ENCODE measurements around the gene IARS1.

IARS1 gene

DNA sequence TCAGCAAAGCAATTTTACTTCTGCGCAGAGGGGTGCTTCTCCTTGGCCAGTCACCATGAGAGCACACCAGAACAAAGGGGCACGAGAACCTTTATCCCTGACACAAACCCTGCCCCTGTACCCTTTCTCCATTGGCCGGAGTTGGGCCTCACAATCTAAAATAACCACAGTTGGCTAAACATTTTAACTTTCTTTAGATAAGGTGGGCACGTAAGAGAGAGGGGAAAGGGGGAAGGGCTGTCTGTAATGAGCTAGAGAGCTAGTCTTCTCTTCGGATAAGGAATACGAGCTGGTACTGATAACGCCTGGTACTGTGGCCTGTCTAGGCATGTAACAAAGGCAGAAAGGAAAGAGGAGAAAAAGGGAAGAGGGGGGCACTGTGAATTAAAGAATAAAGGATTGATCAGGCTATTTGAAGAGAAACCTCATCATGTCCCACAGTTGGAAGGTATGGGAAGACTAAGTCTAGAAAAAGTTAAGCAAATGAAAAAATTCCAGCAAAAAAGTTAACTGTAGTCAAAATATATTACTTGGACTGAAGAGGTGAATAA lies 1.8 kb upstream of the IARS1 start:
- DNase-seq: no peak

DNA sequence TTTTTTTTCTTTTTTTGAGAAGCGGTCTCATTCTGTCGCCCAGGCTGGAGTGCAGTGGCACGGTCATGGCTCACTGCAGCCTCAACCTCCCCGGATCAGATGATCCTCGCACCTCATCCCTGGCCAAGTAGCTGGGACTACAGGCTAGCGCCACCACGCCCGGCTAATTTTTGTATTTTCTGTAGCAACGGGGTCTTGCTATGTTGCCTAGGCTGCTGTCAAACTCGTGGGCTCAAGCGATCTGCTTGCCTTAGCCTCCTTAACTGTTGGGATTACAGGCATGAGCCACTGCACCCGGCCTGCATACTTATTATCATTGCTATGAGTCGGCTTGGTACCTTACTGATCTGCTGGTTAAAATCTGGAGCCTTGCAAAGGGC lies 790 bp upstream of the IARS1 start:
- DNase-seq: no peak

DNA sequence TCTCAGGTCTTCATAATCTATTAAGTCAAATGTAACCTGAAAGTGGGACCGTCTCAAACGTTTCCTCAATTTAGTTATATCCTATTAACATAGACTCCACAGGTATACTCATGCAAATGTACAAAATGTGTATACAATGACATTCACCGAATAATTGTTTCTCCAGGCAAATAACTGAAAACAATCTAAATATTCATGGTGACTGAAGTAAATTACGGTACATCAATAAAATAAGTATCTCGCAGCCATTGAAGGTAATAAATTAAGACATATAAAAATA lies 482 bp downstream of the IARS1 start:
- no peak for DNase-seq

DNA sequence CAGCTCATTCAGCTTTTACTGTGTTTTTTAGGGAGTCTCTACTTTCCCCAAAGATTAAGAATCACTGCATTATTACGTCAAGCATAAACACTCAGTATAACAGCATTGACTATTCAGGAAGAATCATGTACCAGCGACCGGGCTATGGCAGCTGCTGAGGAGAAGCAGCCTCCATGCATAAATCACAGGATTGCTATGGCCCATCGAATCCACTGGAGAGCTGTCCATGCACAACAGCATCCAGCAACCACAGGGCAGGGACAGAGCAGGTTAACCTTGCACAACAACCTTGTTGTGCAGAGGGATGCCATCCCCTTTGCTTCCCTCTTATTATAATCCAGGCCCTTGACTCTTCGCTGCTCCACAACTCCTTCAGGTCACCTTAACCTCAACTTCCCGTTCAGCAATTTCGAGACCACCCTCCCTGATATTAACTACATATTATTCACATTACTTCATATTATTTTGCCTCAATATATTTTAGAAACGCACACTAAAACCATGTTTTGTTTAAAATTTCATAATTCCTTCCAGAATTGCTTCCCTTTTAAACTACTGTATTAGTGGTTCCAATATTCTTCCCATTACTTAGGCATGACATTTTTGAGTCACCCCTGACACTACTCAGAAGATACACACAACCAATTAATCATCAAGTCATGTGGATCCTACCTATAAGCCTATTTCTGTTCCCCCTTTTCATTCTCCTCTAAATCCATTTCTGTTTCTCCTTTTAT lies 991 bp downstream of the IARS1 start:
- no peak for DNase-seq

DNA sequence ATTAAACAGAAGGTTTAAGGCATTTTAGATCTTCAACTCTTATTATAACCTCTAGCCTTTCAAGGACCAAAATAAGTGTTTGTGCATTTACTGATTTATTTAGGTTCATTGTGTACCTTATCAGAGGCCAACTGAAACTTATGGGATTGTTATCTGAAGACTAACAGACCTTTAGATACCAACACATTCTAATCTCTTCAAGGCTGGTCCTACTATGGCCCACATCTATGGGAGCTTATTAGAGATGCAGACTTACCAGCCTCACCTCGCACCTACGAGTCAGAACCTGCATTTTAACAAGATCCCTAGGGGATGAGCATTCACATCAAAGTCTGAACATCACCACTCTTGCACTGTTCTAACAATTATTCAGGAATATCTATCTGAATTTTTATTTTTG lies 1.9 kb downstream of the IARS1 start:
- DNase-seq: no peak

DNA sequence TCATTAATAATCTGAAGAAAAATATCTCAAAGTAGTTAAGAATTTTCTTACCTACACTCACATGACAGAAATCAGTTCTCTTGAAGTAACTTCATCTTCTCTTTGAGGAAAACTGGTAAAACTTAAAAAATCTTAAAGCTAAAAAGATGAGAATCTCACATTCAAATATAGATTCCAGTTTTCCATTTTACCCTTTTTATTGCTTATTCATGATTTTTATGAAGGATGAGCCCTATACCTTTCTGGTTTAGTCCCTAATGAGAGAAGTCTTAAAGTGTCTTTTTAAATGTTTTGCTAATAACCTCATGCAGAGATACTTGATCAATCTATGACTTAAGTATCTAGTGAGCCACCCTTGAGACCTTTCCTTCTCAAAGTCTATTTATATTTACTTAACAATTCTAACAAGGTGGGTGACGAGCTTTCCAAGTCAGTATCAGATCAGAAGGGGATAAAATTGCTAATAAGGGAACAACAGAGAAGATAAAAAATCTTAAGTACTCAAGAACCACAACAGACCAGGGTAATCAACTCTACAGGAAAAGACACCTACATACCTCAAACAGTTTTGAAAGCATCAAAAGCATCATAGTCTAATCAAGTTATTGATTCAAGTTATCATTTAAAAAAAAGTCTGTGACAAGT lies 2.6 kb downstream of the IARS1 start:
- DNase-seq: no peak

DNA sequence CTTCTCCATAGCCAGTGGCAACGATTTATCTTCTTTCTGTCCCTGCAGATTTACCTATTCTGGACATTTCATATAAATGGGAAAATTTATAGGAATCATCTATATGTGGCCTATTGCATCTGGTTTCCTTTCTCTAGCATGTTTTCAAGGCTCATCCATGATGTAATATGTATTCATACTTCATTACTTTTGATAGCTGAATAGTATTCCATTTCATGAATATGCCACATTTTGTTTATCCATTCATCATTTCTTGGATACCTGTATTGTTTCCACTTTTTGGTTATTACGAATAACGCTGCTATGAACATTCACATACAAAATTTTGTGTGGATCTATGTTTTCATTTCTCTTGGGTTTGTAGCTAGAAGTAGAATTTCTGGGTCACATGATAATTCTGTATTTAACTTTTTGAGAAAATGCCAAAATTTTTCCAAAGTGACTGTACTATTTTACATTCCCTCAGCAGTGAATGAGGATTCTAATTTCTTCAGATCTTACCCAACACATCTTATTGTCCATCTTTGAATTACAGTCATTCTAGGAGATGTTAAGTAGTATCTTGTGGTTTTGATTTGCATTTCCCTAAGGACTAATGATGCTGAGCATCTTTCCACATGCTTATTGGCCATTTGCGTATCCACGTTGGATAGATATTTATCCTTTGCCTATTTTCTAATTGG lies 3.6 kb downstream of the IARS1 start:
- DNase-seq: no peak

DNA sequence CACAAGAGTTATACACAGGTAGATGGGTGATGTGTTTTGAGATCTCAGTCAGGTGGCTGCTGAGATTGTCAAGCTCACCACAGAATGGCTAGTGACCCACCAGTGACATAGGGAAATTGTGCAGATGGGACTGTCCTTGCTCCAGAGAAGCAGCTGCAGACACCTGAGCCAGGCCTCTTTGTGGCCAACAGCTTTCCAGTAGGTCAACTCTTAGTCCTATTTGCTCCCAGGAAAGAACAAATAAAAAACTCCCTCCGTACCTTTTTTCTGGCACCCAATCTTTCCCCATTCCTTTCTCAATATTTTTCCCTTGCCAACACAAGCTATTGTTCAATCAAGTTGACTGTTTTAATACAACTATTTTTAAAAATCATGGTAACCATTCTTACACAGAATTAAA lies 14.2 kb downstream of the IARS1 start:
- DNase-seq: no peak

DNA sequence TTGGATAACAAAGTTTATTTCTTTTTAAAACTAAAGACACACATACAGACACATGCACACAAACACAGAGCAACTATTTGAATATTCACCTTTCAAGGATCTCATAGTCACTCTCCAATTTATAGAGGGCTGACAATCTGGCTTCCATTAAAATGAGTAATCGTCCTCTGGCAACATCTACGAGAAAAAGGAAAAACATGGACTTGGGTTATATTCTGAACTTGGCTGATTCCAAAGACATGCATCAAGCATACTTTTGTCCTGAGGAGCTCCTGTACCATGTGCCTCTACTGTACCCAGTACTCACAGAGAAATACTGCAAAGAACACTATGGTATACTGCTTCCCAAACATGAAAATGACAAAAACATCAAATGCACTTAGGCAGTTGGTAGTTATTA lies 15.4 kb downstream of the IARS1 start:
- DNase-seq: no peak

DNA sequence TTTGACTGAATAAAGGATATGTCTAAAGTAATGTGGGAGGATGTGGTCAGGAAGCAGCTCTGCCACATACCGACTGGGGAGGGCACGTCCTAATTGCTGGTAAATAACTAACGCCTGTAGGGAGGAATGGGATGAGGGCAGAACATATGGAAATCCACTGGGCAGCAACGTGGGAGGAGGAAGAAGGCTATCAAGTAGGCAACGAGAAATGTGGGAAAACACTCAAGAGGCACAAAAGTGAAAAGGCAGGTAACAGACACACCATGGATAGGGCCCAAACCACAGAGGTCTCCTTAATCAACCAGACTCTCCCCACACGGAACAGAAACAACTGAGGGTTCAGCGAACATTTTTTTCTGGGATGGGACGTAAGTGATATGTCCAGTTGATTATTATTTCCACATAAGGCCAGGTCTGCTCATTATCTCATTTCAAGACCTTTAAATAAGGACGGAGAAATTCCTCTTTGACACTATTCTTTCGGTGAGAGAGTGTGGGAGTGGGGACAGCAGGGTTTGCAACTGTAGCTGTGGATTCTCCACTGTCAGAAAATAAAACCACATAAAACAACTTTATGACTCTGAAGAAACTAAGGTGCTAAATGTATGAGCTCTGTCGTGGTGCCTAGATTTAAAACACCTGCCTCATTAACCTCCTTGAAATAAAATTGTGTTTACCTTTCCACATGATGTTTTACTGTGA lies 17.0 kb downstream of the IARS1 start:
- no peak for DNase-seq

DNA sequence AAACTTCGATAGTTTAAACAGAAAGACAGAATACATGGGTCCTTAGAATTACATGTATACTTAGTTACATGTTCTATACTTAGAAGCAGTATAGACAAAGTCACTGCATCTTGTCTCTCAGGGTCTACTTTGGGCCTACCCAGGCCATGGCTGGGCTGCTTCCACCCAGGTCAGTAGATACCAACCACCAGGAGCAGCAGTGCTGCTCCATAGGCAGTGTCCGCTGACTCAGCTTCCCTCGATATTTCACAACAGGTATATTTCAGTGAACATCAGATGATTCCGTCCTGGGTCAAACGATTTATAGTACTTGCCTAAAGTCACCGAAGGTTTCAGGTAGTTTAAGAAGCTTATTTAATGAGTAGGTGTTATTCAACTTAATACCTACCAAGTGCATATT lies 18.0 kb downstream of the IARS1 start:
- DNase-seq: no peak

DNA sequence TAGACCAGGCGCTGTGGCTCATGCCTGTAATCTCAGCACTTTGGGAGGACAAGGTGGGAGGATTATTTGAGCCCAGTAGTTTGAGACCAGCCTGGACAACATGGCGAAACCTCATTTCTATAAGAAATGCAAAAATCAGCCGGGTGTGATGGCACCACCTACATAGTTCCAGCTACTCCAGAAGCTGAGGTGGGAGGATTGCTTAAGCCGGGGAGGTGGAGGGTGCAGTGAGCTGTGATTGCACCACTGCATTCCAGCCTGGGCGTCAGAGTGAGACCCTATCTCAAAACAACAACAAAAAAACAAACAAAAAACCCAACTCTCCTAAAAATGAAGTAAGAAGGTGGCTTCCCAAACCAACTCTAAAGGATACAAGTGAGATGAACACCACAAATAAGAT lies 23.0 kb downstream of the IARS1 start:
- DNase-seq: no peak

DNA sequence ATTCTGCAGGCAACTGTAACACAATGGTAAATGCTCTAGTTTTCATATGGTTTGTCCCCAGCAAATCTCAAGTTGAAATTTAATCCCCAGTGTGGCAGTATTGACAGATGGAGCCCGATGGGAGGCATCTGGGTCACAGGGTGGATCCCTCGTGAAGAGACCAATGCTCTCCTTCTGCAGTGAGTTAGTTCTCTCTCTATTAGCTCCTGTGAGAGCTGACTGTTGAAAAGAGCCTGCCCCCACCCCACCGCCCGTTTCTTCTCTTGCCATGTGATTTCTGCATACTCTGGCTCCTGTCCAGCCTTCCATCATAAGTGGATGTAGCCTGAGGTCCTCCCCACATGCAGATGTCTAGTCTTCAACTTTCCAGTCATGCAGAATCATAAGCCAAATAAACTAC lies 27.0 kb downstream of the IARS1 start:
- no peak for DNase-seq

DNA sequence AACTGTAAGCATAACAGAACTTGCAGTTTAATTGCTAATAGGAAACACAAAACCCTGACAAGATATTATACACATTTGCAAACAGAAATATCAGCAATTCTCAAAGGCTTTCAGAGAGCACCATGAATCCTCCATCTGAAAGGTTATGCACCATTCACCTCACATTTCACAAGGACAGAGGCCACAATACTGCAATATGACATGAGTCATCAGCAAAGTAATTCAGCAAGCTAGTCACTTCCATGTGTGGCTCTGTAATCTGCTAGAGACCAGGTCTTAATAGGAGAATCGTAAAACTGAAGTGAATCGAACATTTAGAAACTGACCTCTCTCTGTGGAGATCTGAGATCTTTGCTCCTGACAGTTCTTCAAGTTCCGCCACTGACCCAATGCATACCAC lies 28.3 kb downstream of the IARS1 start:
- DNase-seq: no peak

DNA sequence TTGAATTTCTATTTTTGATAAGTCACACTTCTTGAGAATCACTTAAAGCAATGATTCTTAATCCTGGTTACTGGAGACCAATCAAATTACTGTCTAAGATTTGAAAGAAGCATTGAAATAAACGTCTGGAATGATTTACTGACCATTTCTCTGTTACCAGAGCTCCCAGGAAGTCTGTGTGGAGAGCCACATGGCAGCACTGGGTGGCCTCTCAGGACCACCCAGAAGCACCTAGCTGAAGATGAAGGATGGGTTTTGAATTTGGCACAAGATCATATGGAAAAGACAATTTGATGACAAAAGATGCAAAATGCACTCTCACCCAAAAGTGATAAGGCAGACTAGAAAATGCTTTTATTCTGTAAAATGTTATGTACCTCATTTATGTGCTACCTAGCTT lies 30.4 kb downstream of the IARS1 start:
- DNase-seq: no peak

DNA sequence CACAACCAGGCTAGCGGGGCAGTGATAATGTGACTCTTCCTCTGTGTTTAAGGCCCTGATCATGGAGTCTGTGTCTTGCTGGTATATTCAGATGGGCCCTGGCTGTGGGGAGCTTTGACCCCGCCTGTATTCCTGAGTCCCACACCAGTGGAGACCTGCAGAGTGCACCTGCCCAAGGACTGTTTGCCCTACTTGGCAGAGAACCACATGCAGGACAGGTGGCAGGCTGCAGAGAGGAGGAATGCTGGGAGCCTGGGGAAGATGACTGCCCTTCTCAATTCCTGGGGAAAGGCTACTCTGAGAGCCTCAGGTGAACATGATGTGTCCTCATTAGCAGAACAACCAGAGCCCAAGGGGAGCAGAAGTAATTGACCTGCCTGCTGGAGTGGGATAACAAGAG lies 36.2 kb downstream of the IARS1 start:
- DNase-seq: no peak

DNA sequence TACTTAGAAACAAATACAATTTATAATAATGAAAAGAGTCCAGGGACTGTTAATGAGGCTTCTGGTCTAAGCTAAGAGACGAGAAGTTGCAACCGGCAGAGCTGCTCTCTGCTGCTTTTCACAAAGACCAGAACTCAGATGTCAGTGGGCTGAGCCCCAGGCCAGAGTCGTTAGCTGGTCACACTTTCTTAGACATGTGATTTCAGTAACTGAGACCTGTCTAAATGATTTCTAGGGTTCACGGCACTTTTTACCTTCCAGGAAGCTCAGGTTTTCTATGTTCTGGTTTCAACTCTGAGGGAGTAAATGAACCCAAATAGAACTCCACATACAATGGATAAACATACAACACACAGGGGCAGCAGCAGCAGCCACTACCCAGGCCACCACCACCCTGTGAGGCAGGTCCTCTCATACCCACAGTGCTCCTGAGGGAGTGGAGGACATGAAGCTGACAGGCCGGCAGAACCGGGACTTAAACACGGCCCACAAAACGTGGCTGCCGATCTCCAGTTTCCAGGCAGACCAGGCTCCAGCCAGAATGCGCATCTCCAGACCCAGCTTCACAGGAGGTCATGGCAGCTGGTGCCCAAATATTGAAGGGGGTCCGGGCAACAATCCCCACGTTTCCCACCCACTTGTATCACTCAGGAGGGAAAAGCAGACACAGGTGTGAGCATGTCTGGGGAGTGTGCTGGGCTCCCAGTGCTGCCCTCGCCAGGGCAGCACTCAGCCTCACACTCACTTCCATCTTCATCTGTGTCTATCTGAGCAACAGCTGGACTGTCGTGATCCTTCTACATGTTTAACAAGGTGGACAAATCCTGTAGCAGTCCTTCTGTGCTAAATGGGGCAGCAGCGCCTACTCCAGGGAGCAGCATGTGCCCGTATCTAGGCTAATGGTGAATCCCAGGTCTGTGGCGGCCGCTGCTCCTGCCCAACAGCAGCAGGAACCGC lies 38.8 kb downstream of the IARS1 start:
- DNase-seq: no peak

DNA sequence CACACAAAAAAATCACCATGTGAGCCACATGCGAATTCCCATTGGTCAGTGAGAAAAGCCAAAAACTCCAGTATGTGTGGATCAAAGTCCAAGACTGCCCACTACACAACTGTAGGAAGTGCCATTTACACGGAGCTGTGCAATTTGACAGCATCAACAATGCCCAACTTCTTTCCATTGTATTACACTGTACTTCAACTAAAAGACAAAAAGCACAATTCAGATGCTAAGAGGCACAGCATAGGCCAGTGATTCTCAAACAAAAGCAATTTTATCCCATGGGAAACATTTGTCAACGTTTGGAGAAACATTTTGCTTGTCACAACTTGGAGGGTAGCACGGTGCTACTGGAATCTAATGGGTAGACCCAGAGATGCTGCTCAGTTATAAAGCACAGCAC lies 39.8 kb downstream of the IARS1 start:
- no peak for DNase-seq

DNA sequence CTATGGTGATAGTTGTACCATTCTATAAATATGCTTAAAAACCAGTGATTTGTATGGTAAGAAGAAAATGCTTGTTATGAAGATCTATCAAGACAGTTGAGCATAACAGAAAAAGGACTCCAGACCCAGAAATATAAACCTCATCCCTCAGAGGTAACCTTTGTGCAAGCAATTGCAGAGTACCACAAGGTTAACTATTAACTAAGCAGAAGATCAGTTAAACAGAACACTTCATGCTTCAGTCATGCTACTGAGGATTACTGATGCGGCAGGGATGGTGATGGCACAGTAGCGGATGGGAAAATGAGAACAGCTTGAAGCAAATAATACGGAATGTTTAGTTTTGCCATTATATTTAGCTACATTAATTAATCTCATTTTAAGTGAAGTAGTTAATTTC lies 45.5 kb downstream of the IARS1 start:
- no peak for DNase-seq

DNA sequence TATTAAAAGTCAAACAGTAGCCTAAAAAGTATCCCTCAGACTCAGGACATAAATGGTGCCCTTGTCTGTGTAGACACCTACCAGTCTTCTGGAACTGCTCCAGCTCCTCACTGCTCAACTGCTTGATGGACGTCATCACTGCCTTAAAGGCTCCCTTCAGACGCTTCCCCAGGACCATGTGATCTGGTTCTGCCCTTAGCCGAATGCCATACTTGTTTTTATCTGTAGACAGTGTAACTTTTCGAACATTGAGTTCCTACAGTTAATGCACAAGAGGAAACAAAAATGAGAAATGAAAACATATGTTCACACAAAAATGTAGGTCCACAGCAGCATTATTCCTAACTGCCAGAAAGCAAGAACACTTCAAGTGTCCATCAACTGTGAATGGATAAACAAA lies 46.2 kb downstream of the IARS1 start:
- no peak for DNase-seq

DNA sequence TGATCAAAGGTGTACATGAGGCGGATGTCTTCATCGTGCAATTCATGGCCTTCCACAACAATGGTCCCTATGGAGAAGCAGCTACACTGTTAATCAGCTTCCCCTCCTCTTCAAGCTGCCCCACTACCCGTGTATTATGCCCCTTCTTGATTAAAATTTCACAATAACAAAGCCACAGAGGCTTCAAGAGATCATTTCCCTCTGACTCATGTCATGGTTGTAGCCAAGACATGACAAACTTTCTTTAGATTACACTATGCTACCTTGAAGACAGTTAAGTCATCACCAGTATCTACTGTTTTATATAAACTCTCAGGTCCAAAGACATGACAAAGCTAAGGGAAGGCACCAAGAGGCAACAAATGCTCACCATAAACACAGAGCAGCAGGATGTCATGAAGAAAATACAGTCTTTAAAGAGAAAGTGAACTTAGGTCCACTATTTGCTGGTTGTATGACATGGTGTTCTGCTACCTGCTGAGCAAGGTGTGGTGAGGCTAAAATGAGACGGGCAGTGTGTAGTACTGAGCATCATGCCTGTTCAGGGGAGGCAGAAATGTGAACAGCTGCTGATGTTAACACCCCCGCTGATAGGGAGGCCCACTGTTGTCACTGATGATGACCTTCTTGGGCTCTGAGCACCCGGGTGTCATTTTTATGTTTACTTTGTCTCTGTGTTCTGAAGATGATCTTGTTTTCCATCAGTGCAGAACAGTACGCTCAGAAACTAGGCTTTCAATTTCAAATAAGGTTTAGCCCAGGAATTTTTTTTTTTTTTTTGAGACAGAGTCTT lies 48.3 kb downstream of the IARS1 start:
- no peak for DNase-seq

Data from NCI-H1092 treated with DMSO at 0.1 percent for 48 hours (cell line).